Kidney (tissue), 14 donors: ENCODE data around the gene PML. TPM values are rescaled to one million over a fixed set of nuclear protein-coding genes. Genes with fewer than 3 reads are reported as not detected.

ENCODE experiments used
- DNase-seq, 5 donors: peaks; one replicate each; pipeline ENCODE4 v3.0.0-alpha.2; 2013 to 2020
- FAIRE-seq: peaks from 2 replicates; lab custom pipeline; 2012; peaks lifted over from hg19 to GRCh38; lab: Jason Lieb, UNC
- H3K27ac ChIP-seq, 2 donors: one replicate each; pipeline ENCODE4 v1.7.0; 2013; ENCODE audit warnings: low read depth in 2 of 2, low read length in 2 of 2, inconsistent platforms in 1 of 2
- H3K27me3 ChIP-seq: one replicate; pipeline ENCODE4 v1.7.1; 2013; ENCODE audit warnings: low read length, inconsistent platforms; ENCODE audit not compliant: control insufficient read depth, insufficient read depth
- H3K36me3 ChIP-seq, 3 donors: one replicate each; pipeline versions ENCODE4 v1.7.0 to v1.7.1; 2013; ENCODE audit warnings: low read length in 3 of 3, control low read depth in 1 of 3, inconsistent platforms in 1 of 3; ENCODE audit not compliant: insufficient read depth in 3 of 3, control insufficient read depth in 2 of 3
- H3K4me1 ChIP-seq, 3 donors: one replicate each; pipeline versions ENCODE4 v1.7.0 to v1.7.1; 2013; ENCODE audit warnings: low read length in 3 of 3, inconsistent platforms in 1 of 3, low read depth in 1 of 3; ENCODE audit not compliant: control insufficient read depth in 2 of 3, insufficient read depth in 2 of 3
- H3K4me3 ChIP-seq, 3 donors: one replicate each; pipeline versions ENCODE4 v1.7.0 to v1.8.1; 2013; ENCODE audit warnings: low read length in 3 of 3, control low read depth in 1 of 3, inconsistent platforms in 1 of 3
- H3K9ac ChIP-seq, 3 donors: one replicate each; pipeline versions ENCODE4 v1.7.0 to v1.7.1; 2013; ENCODE audit warnings: low read length in 3 of 3, control low read depth in 1 of 3, inconsistent platforms in 1 of 3
- H3K9me3 ChIP-seq, 3 donors: one replicate each; pipeline versions ENCODE4 v1.7.0 to v1.7.1; 2013; ENCODE audit warnings: low read length in 3 of 3, control low read depth in 1 of 3, inconsistent platforms in 1 of 3; ENCODE audit not compliant: control insufficient read depth in 2 of 3, insufficient read depth in 1 of 3
- intact Hi-C: fragments of 100-400 bp; cut with DNase I; formaldehyde crosslinking; loops from one replicate; pipeline ENCODE4 v1.11.1; 2022
- polyA plus RNA-seq: library from polyadenylated mRNA; stranded (reverse); fragments of 350-450 nt; fragmentation: Illumina TruSeq; extraction: RNeasy Lipid Tissue Mini Kit (QIAGEN cat#74804); gene quantifications from one replicate; pipeline ENCODE4 v1.2.3, GENCODE V29; 2014; ENCODE audit warnings: low read depth, low replicate concordance; ENCODE audit not compliant: insufficient read depth
- total RNA-seq: library from RNA; stranded (reverse); fragmentation: NEBNext Ultra II Directional; extraction: Animal tissue kit (Norgen Biotek cat#: 25700); gene quantifications from one replicate; pipeline ENCODE4 v1.2.1, GENCODE V29; 2021
- TF ChIP-seq, protein P1 (sequence below): IDR thresholded peaks from 3 replicates; pipeline ENCODE4 v1.5.1; 2012; ENCODE audit warnings: mild to moderate bottlenecking, moderate library complexity, borderline replicate concordance; ENCODE audit not compliant: insufficient read depth; ENCODE audit errors: extremely low read depth
- donor health status: control.
- donor health status: control.
- donor health status: control.
- donor health status: control.
- donor health status: control.
- donor health status: DM: yes; HTN: yes; CAD: no.
- donor health status: Normal renal cell carcinoma (clear cell type).

PML gene
- total and polyA plus RNA-seq, 2 donors from 2014 or later, result 19.6 to 82.9 TPM

GRCh38 chr15:74008901-74009300 lies 14.4 kb downstream of the PML start:
- Histone ChIP-seq H3K27ac (no peak overlapping the region), H3K36me3 (peaks cover 0 to 9% (median 0%) of the 10 kb centered on the region in 3 donors), H3K4me3 (no peak overlapping the region), H3K4me1 (peaks cover 2 to 28% (median 15%) of the 10 kb centered on the region in 3 donors), H3K27me3 (no peaks in the 10 kb centered on the region), H3K9me3 (no peaks in the 10 kb centered on the region), H3K9ac (no peak overlapping the region)
- TF ChIP-seq, protein P1, sequence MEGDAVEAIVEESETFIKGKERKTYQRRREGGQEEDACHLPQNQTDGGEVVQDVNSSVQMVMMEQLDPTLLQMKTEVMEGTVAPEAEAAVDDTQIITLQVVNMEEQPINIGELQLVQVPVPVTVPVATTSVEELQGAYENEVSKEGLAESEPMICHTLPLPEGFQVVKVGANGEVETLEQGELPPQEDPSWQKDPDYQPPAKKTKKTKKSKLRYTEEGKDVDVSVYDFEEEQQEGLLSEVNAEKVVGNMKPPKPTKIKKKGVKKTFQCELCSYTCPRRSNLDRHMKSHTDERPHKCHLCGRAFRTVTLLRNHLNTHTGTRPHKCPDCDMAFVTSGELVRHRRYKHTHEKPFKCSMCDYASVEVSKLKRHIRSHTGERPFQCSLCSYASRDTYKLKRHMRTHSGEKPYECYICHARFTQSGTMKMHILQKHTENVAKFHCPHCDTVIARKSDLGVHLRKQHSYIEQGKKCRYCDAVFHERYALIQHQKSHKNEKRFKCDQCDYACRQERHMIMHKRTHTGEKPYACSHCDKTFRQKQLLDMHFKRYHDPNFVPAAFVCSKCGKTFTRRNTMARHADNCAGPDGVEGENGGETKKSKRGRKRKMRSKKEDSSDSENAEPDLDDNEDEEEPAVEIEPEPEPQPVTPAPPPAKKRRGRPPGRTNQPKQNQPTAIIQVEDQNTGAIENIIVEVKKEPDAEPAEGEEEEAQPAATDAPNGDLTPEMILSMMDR, result no peak
- DNase-seq (no peak), FAIRE-seq (no peak)
- intact Hi-C loops, result no loop called here

DNA sequence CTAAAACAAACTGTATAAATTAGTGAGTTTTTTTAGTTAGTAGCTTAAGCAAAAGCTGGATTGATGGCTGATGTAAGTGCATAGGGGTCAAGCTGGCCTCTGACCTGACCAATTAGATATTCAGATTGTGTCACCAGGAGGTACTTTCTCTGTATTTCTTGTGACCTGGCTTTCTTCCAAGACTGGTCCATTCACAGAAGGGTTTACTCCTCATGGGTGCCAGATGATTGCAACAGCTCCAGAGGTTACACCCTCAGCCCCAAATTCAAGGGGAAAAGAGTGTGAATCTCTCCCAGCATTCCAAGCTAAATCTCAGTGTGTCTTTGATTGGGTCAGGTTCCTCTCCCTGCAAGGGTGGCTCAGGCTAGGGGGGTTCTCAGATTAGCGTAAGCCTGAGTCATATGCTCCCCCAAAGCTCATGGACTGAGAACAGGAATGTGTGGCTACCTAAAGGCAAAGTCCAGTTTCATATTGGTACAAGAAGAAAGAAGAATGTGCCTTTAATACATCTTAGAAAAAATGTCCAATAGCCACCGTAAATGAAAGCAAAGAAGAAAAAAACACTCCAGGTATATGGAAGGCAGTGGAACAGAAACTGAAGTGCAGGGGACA lies 16.5 kb downstream of the PML start:
- DNase-seq (no peak), FAIRE-seq (no peak)
- Histone ChIP-seq H3K27me3 (no peaks in the 10 kb centered on the region), H3K4me3 (no peak overlapping the region), H3K9me3 (no peaks in the 10 kb centered on the region), H3K27ac (peak overlapping the region in 1 of 2 donors; percentile 8), H3K4me1 (peaks cover 2 to 28% (median 15%) of the 10 kb centered on the region in 3 donors), H3K36me3 (peaks cover 0 to 4% (median 0%) of the 10 kb centered on the region in 3 donors), H3K9ac (no peak overlapping the region)
- TF ChIP-seq, protein P1, result no peak
- intact Hi-C loops, result no loop called here

DNA sequence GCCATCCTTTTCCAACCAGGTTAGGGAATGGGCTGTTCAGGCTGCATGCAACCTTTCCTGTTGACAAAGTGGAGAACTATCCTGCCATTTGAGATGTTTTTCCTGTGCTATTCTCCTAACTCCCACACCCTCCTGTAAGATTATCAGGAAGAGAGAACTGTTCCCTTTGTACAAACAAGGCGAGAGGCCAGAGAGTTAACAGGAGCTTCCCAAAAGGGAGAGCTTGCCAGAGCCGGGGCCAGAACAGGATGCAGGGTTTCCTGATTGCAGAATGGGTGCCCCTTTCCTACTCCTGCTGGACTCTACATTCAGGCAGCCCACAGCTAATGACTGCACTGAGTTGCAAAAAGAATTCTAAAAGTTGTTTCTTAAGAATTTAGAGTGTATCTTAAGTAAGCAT lies 17.1 kb downstream of the PML start:
- Histone ChIP-seq H3K4me3 (no peak overlapping the region), H3K4me1 (peaks cover 2 to 26% (median 15%) of the 10 kb centered on the region in 3 donors), H3K9me3 (no peaks in the 10 kb centered on the region), H3K27me3 (no peaks in the 10 kb centered on the region), H3K36me3 (peaks cover 0 to 1% (median 0%) of the 10 kb centered on the region in 3 donors), H3K27ac (peak overlapping the region in 1 of 2 donors; percentile 8), H3K9ac (no peak overlapping the region)
- DNase-seq, result peak in 2 of 5 donors; percentile 39 to 72
- no peak for FAIRE-seq
- TF ChIP-seq, protein P1, result no peak
- intact Hi-C loops, result no loop called here
